Liver (tissue), 9 donors: ENCODE data around the gene RNF4. TPM values are rescaled to one million over a fixed set of nuclear protein-coding genes. Genes with fewer than 3 reads are reported as not detected.

Experiments
- DNase-seq: peaks from one replicate; pipeline ENCODE4 v3.0.0-alpha.2; 2017; ENCODE audit warnings: low spot score
- H3K27ac ChIP-seq, 2 donors: one replicate each; pipeline ENCODE4 v1.7.0; 2013; ENCODE audit warnings: inconsistent platforms in 2 of 2, low read length in 2 of 2, control low read depth in 1 of 2, low read depth in 1 of 2, mild to moderate bottlenecking in 1 of 2
- H3K27me3 ChIP-seq, 4 donors: one replicate each; pipeline versions ENCODE4 v1.6.1 to v1.7.0; 2013; ENCODE audit warnings: low read length in 3 of 4, inconsistent platforms in 1 of 4, mild to moderate bottlenecking in 1 of 4, moderate library complexity in 1 of 4; ENCODE audit not compliant: control insufficient read depth in 4 of 4, insufficient read depth in 4 of 4
- H3K36me3 ChIP-seq, 4 donors: one replicate each; pipeline versions ENCODE4 v1.6.1 to v1.7.0; 2013; ENCODE audit warnings: low read length in 3 of 4, mild to moderate bottlenecking in 3 of 4, low read depth in 1 of 4, moderate library complexity in 1 of 4; ENCODE audit not compliant: control insufficient read depth in 4 of 4, insufficient read depth in 3 of 4
- H3K4me1 ChIP-seq, 4 donors: one replicate each; pipeline versions ENCODE4 v1.6.1 to v1.7.0; 2013; ENCODE audit warnings: low read length in 3 of 4, mild to moderate bottlenecking in 3 of 4, moderate library complexity in 1 of 4; ENCODE audit not compliant: control insufficient read depth in 4 of 4, insufficient read depth in 4 of 4
- H3K4me3 ChIP-seq, 3 donors: one replicate each; pipeline versions ENCODE4 v1.6.1 to v1.7.0; 2013; ENCODE audit warnings: low read length in 3 of 3, control low read depth in 1 of 3, low read depth in 1 of 3, mild to moderate bottlenecking in 1 of 3
- H3K9ac ChIP-seq, 2 donors: one replicate each; pipeline ENCODE4 v1.7.0; 2013; ENCODE audit warnings: low read length in 2 of 2, mild to moderate bottlenecking in 2 of 2, moderate library complexity in 2 of 2, control low read depth in 1 of 2, low read depth in 1 of 2
- H3K9me3 ChIP-seq, 4 donors: one replicate each; pipeline versions ENCODE4 v1.6.1 to v1.7.0; 2013; ENCODE audit warnings: low read length in 3 of 4; ENCODE audit not compliant: control insufficient read depth in 4 of 4
- CTCF ChIP-seq: fragments of 150-350 bp; IDR thresholded peaks from 2 replicates; pipeline ENCODE4 v1.5.1; 2017; ENCODE audit warnings: improper control_type of control experiment, low read depth, low read length; ENCODE audit not compliant: missing input control
- EGR1 ChIP-seq, 2 donors: IDR thresholded peaks; 2 replicates each; pipeline ENCODE4 v1.6.1; 2016 to 2018; ENCODE audit warnings: antibody characterized with exemption in 2 of 2, low read depth in 2 of 2
- FOXA1 ChIP-seq: IDR thresholded peaks from 2 replicates; pipeline ENCODE4 v1.6.1; 2016; ENCODE audit warnings: antibody characterized with exemption
- FOXA2 ChIP-seq: IDR thresholded peaks from 2 replicates; pipeline ENCODE4 v1.6.1; 2016; ENCODE audit warnings: antibody characterized with exemption
- GABPA ChIP-seq, 2 donors: IDR thresholded peaks in 1 of 2; conservative IDR thresholded peaks in 1 of 2; 2 replicates each; pipeline ENCODE4 v1.6.1; 2016; ENCODE audit warnings: antibody characterized with exemption in 2 of 2, mild to moderate bottlenecking in 1 of 2, moderate library complexity in 1 of 2
- HNF4A ChIP-seq, 2 donors: conservative IDR thresholded peaks; 2 replicates each; pipeline ENCODE4 v1.6.1; 2016; ENCODE audit warnings: antibody characterized with exemption in 2 of 2, mild to moderate bottlenecking in 2 of 2
- HNF4G ChIP-seq: IDR thresholded peaks from 2 replicates; pipeline ENCODE4 v1.6.1; 2016; ENCODE audit warnings: antibody characterized with exemption
- NR2F2 ChIP-seq: IDR thresholded peaks from 2 replicates; pipeline ENCODE4 v1.6.1; 2016; ENCODE audit warnings: antibody characterized with exemption
- RAD21 ChIP-seq, 2 donors: IDR thresholded peaks; 2 replicates each; pipeline ENCODE4 v1.6.1; 2016; ENCODE audit warnings: antibody characterized with exemption in 2 of 2, mild to moderate bottlenecking in 2 of 2
- REST ChIP-seq: IDR thresholded peaks from 2 replicates; pipeline ENCODE4 v1.6.1; 2016; ENCODE audit warnings: antibody characterized with exemption, mild to moderate bottlenecking
- SP1 ChIP-seq: IDR thresholded peaks from 2 replicates; pipeline ENCODE4 v1.6.1; 2018; ENCODE audit warnings: antibody characterized with exemption, mild to moderate bottlenecking
- TAF1 ChIP-seq: conservative IDR thresholded peaks from 2 replicates; pipeline ENCODE4 v1.6.1; 2016; ENCODE audit warnings: antibody characterized with exemption, mild to moderate bottlenecking
- YY1 ChIP-seq: IDR thresholded peaks from 2 replicates; pipeline ENCODE4 v1.6.1; 2016; ENCODE audit warnings: antibody characterized with exemption, mild to moderate bottlenecking
- ZBTB33 ChIP-seq: IDR thresholded peaks from 2 replicates; pipeline ENCODE4 v1.6.1; 2016; ENCODE audit warnings: antibody characterized with exemption
- WGBS: extraction: QIAGEN DNeasy Blood & Tissue Kit; methylation state at CpG from one replicate; pipeline ENCODE4 v1.1.7; 2013; 5-methylcytosine and 5-hydroxymethylcytosine counted together
- polyA plus RNA-seq, 2 donors: library from polyadenylated mRNA; stranded (reverse) in 1 of 2; unstranded in 1 of 2; fragments of 200-250 nt in 1 of 2; fragments of >200 nt in 1 of 2; fragmentation: Nextera tagmentation in 1 of 2; extraction: Ambion mirVana in 1 of 2; gene quantifications; one replicate each; pipeline versions ENCODE4 v1.2.1 to v1.2.3, GENCODE V29; 2013 to 2015
- total RNA-seq, 2 donors: library from RNA; depleted of rRNA; stranded (reverse); fragments of >200 nt; gene quantifications; one replicate each; pipeline ENCODE4 v1.2.3, GENCODE V29; 2014
- donor health status: healthy.
- donor health status: healthy.
- donor health status: healthy.
- donor health status: healthy.
- donor health status: healthy.

The RNF4 gene
- total and polyA plus RNA-seq, 4 donors, result 13.0 to 31.0 (median 17.2) TPM

GRCh38 chr4:2462218-2462991, 6.5 kb upstream of the RNF4 start:
- Histone ChIP-seq H3K9ac (no peak overlapping the region), H3K27ac (no peak overlapping the region)

More at GRCh38 chr4:2462218-2462991, 6.5 kb upstream of the RNF4 start:
- H3K4me3 ChIP-seq, result peak overlapping the region in 2 of 3 donors; percentile 35 to 64
- TF ChIP-seq REST, result no peak
- no peak for TF ChIP-seq YY1
- TF ChIP-seq FOXA1, result no peak
- TF ChIP-seq HNF4G, result no peak
- TF ChIP-seq RAD21 (IDR thresholded peaks at IDR 0.05), result peak in 1 of 2 donors; percentile 32
- no peak for TF ChIP-seq GABPA (IDR thresholded peaks at IDR 0.05 in 1 of 2, conservative IDR thresholded peaks at IDR 0.05 in 1 of 2)
- no peak for TF ChIP-seq SP1
- peak; percentile 48 for TF ChIP-seq CTCF
- TF ChIP-seq FOXA2, result no peak
- TF ChIP-seq NR2F2, result no peak
- no peak for TF ChIP-seq ZBTB33
- TF ChIP-seq TAF1, result no peak
- no peak for TF ChIP-seq EGR1 (IDR thresholded peaks at IDR 0.05; ENCODE audit: low read depth in 2 of 2)
- no peak for TF ChIP-seq HNF4A (conservative IDR thresholded peaks at IDR 0.05)
- peaks cover 5 to 10% (median 8%) of the 10 kb centered on the region in 4 donors for H3K4me1 ChIP-seq
- H3K36me3 ChIP-seq, result no peaks in the 10 kb centered on the region
- no peaks in the 10 kb centered on the region for H3K9me3 ChIP-seq
- DNase-seq, result peak; percentile 54
- no peaks in the 10 kb centered on the region for H3K27me3 ChIP-seq
- 5% methylated on average over 99 of the region's 99 CpGs for WGBS
